ENCODE measurements around the gene TNNC2. TPM values are rescaled to one million over a fixed set of nuclear protein-coding genes. Genes with fewer than 3 reads are reported as not detected.
"Not testable (repeated sequence)": the region's sequence is repeated elsewhere in the genome, so short reads cannot be mapped to it uniquely, and the experiment has no call there.

TNNC2 gene
- polyA plus RNA-seq (2012; ENCODE audit: insufficient read depth, insufficient read length) = not detected

- DNase-seq (ENCODE audit: low read depth, low spot score) = no peak
- H3K4me3 ChIP-seq (ENCODE audit: low read length) = no peak within 1 kb of the TSS
These were observed at the start of gene TNNC2 for GRCh38 chr20:45827030-45827652. Gene TNNC2 (minus strand): TSS chr20:45827312. CDS start chr20:45827248, 64 bp downstream.

- no peak for DNase-seq (ENCODE audit: low read depth, low spot score)
- no peak overlapping the region for H3K4me3 ChIP-seq (ENCODE audit: low read length)
These were observed 47.5 kb upstream of the TNNC2 start for GRCh38 chr20:45874576-45874975.

GRCh38 chr20:45874104-45874481 lies 47.0 kb upstream of the TNNC2 start:
- not testable (repeated sequence) for H3K4me3 ChIP-seq (ENCODE audit: low read length); DNase-seq (ENCODE audit: low read depth, low spot score)

DNA sequence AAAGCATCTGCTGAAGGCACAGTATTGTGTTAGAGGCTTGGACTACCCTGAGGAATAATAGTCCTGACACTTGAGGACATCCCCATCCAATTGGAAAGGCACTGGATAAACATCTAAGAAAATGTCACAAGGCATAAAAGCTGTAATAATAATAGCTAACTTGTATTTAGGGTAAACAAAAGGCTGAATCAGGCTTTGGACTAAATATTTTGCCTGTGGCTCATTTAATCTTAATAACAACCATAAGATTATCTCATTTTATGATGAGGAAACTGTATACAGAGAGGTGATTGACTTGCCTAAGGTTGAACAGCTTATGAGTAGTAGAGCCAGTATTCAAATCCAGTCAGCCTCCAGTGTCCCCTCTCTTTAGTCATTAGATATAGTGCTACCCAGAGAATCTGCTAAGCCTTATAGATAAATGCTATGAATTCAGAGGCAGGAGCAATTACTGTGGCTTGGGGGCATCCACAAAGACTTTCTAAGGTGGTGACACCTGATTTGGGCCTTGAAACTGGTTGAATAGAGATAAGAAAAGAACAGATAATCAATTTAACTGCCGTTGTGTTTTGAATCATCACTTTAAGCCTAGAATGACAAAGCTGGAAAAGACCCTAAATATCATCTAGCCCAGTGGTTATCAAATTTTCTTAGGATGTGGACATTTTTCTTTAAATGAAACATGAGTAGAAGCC lies 46.4 kb upstream of the TNNC2 start:
- no peak for DNase-seq (ENCODE audit: low read depth, low spot score)
- no peak overlapping the region for H3K4me3 ChIP-seq (ENCODE audit: low read length)

DNA sequence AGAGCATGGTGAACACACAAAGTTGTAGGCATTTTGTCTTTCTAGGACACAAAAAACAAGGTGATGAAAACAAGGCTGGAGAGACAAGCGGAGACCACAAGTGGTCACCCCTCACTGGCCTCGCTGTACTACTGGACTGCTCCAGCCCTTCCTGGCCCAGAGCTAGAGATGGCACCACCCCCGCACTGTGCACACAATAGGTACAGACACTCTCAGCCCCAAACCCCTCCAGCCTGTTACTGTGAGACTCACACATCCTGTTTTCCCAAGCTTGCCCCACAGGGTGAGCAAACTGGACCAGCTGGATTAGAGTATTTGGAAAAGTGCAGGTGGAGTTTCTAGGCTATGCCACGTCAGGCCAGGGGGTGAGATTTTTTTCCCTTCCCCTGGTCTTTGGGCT lies 45.5 kb upstream of the TNNC2 start:
- no peak for DNase-seq (ENCODE audit: low read depth, low spot score)
- no peak overlapping the region for H3K4me3 ChIP-seq (ENCODE audit: low read length)

- H3K4me3 ChIP-seq (ENCODE audit: low read length) = no peak overlapping the region
- DNase-seq (ENCODE audit: low read depth, low spot score) = no peak
These were observed 40.7 kb upstream of the TNNC2 start for GRCh38 chr20:45867819-45868176.

DNA sequence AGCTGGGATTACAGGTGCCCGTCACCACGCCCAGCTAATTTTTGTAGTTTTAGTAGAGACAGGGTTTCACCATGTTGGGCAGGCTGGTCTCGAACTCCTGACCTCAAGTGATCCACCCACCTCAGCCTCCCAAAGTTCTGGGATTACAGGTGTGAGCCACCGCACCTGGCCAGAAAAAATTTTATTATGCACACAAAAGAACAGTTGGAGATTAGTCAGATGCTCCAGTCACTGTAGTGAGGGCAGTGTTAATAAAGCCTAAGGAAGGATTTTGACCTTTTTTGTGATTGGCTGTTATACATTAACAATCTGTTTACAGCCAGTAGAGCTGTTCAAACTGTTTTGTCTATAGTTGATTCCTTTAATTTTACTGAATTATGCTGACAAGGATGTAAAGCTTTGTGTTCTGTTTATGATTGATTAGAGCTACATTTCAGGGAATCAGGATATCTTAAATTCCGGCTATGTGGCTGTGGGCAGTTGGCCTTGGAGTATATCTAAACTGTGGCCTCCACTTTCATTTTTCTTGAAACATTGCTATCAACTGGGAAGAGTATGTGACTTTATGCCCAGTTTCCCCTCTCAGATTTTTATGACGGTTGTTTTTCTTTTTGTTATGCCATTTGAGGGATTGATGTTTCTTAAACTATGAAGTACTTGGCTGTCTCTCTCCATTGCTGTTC lies 40.2 kb upstream of the TNNC2 start:
- no peak overlapping the region for H3K4me3 ChIP-seq (ENCODE audit: low read length)
- no peak for DNase-seq (ENCODE audit: low read depth, low spot score)

DNA sequence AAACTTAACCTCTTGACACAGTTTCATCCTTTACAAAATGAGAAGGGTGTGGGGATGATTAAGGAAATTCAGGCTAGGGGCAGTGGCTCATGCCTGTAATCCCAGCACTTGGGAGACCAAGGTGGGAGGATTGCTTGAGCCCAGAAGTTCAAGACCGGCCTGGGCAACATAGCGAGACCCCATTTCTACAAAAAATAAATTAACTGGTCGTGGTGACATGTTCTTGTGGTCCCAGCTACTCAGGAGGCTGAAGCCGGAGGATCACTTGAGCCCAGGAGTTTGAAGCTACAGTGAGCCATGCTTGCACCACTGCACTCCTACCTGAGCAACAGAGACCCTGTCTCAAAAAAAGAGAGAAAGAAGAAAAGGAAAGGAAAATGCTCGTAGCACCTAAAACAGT lies 39.3 kb upstream of the TNNC2 start:
- no peak overlapping the region for H3K4me3 ChIP-seq (ENCODE audit: low read length)
- DNase-seq (ENCODE audit: low read depth, low spot score) = no peak

GRCh38 chr20:45863543-45864470 lies 36.7 kb upstream of the TNNC2 start:
- H3K4me3 ChIP-seq (ENCODE audit: low read length) = no peak overlapping the region
- DNase-seq (ENCODE audit: low read depth, low spot score) = no peak

DNA sequence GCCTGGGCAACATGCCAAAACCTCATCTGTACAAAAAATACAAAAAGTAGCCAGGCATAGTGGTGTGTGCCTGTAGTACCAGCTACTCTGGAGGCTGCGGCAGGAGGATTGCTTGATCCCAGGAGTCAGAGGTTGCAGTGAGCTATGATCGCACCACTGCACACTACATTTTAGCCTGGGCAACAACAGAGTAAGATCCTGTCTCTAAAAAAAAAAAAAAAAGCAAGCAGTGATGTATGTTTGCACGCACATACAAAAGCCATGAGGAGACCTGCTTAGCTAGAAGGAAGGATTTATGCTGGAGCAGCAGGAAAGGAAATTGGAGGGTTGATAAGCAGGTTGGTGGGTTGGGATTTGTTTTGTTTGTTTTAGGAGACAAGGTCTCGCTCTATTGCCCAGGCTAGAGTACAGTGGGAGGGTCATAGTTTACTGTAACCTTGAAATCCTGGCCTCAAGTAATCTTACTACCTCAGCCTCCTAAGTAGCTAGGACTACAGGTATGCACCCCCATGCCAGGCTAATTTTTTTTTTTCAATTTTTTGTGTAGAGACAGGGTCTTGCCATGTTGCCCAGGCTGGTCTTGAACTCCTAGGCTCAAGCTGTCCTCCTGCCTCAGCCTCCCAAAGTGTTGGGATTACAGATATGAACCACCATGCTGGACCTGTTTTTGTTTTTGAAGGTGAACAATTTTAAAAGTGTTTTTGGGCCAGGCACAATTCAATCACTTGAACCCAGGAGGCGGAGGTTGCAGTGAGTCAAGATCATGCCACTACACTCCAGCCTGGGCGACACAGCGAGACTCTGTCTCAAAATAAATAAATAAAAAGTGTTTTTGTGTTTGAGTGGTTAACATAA lies 34.3 kb upstream of the TNNC2 start:
- H3K4me3 ChIP-seq (ENCODE audit: low read length) = no peak overlapping the region
- no peak for DNase-seq (ENCODE audit: low read depth, low spot score)

- DNase-seq (ENCODE audit: low read depth, low spot score) = no peak
- no peak overlapping the region for H3K4me3 ChIP-seq (ENCODE audit: low read length)
These were observed 33.6 kb upstream of the TNNC2 start for GRCh38 chr20:45860560-45861220.

GRCh38 chr20:45859916-45860315 lies 32.8 kb upstream of the TNNC2 start:
- DNase-seq (ENCODE audit: low read depth, low spot score) = no peak
- no peak overlapping the region for H3K4me3 ChIP-seq (ENCODE audit: low read length)

- peak overlapping the region; percentile 89 for H3K4me3 ChIP-seq (ENCODE audit: low read length)
- DNase-seq (ENCODE audit: low read depth, low spot score) = peak; percentile 32
These were observed 30.7 kb upstream of the TNNC2 start for GRCh38 chr20:45857882-45858216.

DNA sequence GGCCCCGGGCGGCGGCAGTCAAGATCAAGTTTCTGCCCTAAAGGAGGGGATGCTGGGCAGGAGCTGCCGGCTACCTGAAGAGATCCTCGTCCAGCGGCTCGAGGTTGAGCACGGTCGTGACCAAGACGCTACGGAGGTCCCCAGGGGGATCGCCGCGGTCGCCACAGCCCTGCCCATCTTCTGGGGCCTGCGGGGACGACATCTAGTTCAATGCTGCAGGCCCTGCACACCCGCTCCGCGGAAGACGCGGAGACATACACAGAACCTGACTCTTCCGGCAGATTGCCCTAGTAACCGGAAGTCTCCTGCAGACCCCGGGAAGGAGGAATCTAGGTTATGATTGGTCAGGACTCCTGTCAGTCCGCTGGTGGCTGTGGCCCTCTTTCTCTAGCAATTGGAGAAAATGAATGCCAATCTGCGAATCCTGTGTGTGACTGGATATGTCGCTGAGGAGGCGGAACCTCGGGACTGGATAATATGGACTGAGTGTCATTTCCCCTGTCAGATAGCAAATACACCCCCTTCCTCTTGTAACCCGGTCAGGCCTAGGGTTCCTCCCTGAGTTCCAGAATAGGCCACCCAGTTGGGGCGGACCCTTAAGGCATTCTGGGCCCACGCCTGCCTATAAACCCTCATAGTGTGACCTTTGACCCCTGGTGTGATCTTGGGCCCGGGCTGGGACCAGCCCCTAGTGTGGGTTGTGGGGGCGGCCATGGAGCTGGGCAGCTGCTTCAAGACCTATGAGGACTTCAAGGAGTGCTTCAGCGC lies 30.2 kb upstream of the TNNC2 start, which contains the start of the genes ACOT8 and ZSWIM3:
Gene ACOT8, minus strand, starts transcription at position 279 of the 768 bp plus-strand sequence. Its CDS starts 77 bp downstream, at position 202.
Gene ZSWIM3, plus strand, starts transcription at position 501 of the 768 bp plus-strand sequence. Its CDS starts 212 bp downstream, at position 713.
- H3K4me3 ChIP-seq (ENCODE audit: low read length) = peak within 1 kb of the TSS; percentile 89
- DNase-seq (ENCODE audit: low read depth, low spot score) = peak; percentile 100

- H3K4me3 ChIP-seq (ENCODE audit: low read length) = no peak overlapping the region
- DNase-seq (ENCODE audit: low read depth, low spot score) = no peak
These were observed 26.4 kb upstream of the TNNC2 start for GRCh38 chr20:45853484-45853883.

GRCh38 chr20:45852326-45852725 lies 25.2 kb upstream of the TNNC2 start:
- H3K4me3 ChIP-seq (ENCODE audit: low read length) = no peak overlapping the region
- no peak for DNase-seq (ENCODE audit: low read depth, low spot score)

GRCh38 chr20:45851501-45851900 lies 24.4 kb upstream of the TNNC2 start:
- no peak overlapping the region for H3K4me3 ChIP-seq (ENCODE audit: low read length)
- DNase-seq (ENCODE audit: low read depth, low spot score) = no peak
